H9 (cell line): Measurements from ENCODE around the gene NCOR2. TPM values are rescaled to one million over a fixed set of nuclear protein-coding genes. Genes with fewer than 3 reads are reported as not detected.

Experiments
- DNase-seq: peaks from one replicate; pipeline ENCODE4 v3.0.0-alpha.2; 2017
- H2AFZ ChIP-seq: one replicate; pipeline ENCODE4 v1.6.1; 2013; ENCODE audit warnings: mild to moderate bottlenecking, low read length, control low read depth, moderate library complexity
- H2AK5ac ChIP-seq: 2 replicates; pipeline ENCODE4 v1.6.1; 2013; ENCODE audit warnings: low read length, control low read depth, mixed read lengths; ENCODE audit not compliant: insufficient read length
- H2BK120ac ChIP-seq: one replicate; pipeline ENCODE4 v1.6.1; 2013; ENCODE audit warnings: low read depth, mild to moderate bottlenecking, low read length, control low read depth, inconsistent platforms; ENCODE audit not compliant: poor library complexity, severe bottlenecking
- H2BK12ac ChIP-seq: 2 replicates; pipeline ENCODE4 v1.6.1; 2013; ENCODE audit warnings: low read length, control low read depth, mixed read lengths, low read depth; ENCODE audit not compliant: insufficient read length
- H2BK15ac ChIP-seq: 2 replicates; pipeline ENCODE4 v1.6.1; 2013; ENCODE audit warnings: low read depth, low read length, control low read depth
- H2BK20ac ChIP-seq: one replicate; pipeline ENCODE4 v1.6.1; 2013; ENCODE audit warnings: low read depth, mild to moderate bottlenecking, low read length, control low read depth, inconsistent platforms; ENCODE audit not compliant: poor library complexity, severe bottlenecking
- H2BK5ac ChIP-seq: 2 replicates; pipeline ENCODE4 v1.6.1; 2013; ENCODE audit warnings: low read length, control low read depth, mixed read lengths; ENCODE audit not compliant: insufficient read length
- H3K14ac ChIP-seq: 2 replicates; pipeline ENCODE4 v1.6.1; 2013; ENCODE audit warnings: low read length, control low read depth; ENCODE audit not compliant: insufficient read depth
- H3K18ac ChIP-seq: 2 replicates; pipeline ENCODE4 v1.6.1; 2013; ENCODE audit warnings: low read depth, mild to moderate bottlenecking, mixed read lengths, low read length, control low read depth; ENCODE audit not compliant: insufficient read length
- H3K23ac ChIP-seq: 2 replicates; pipeline ENCODE4 v1.6.1; 2013; ENCODE audit warnings: low read length, control low read depth, mixed read lengths, low read depth; ENCODE audit not compliant: insufficient read length
- H3K23me2 ChIP-seq: 2 replicates; pipeline ENCODE4 v1.6.1; 2013; ENCODE audit warnings: low read depth, mild to moderate bottlenecking, mixed read lengths, low read length, control low read depth; ENCODE audit not compliant: insufficient read length, poor library complexity, severe bottlenecking
- H3K27ac ChIP-seq: 2 replicates; pipeline ENCODE4 v1.5.1; 2013; ENCODE audit warnings: low read length, control low read depth, mixed read lengths, low read depth; ENCODE audit not compliant: insufficient read length
- H3K27me3 ChIP-seq: 2 replicates; pipeline ENCODE4 v1.6.1; 2013; ENCODE audit warnings: low read length, control low read depth, inconsistent platforms; ENCODE audit not compliant: insufficient read depth
- H3K4ac ChIP-seq: 2 replicates; pipeline ENCODE4 v1.6.1; 2013; ENCODE audit warnings: low read depth, mild to moderate bottlenecking, control low read depth, inconsistent platforms, low read length, moderate library complexity
- H3K4me1 ChIP-seq: 2 replicates; pipeline ENCODE4 v1.6.1; 2013; ENCODE audit warnings: low read length, control low read depth, inconsistent platforms; ENCODE audit not compliant: insufficient read depth
- H3K4me2 ChIP-seq: 2 replicates; pipeline ENCODE4 v1.6.1; 2013; ENCODE audit warnings: low read length, control low read depth, mixed read lengths; ENCODE audit not compliant: insufficient read length, insufficient read depth
- H3K56ac ChIP-seq: 2 replicates; pipeline ENCODE4 v1.6.1; 2013; ENCODE audit warnings: low read depth, mild to moderate bottlenecking, mixed read lengths, low read length, control low read depth; ENCODE audit not compliant: insufficient read length
- H3K79me1 ChIP-seq: 2 replicates; pipeline ENCODE4 v1.6.1; 2013; ENCODE audit warnings: low read depth, mild to moderate bottlenecking, moderate library complexity, low read length, control low read depth, inconsistent platforms; ENCODE audit not compliant: insufficient read depth, poor library complexity, severe bottlenecking
- H3K79me2 ChIP-seq: 2 replicates; pipeline ENCODE4 v1.6.1; 2013; ENCODE audit warnings: low read length, control low read depth, inconsistent platforms; ENCODE audit not compliant: insufficient read depth
- H3K9ac ChIP-seq: 2 replicates; pipeline ENCODE4 v1.6.1; 2013; ENCODE audit warnings: low read length, control low read depth, mixed read lengths; ENCODE audit not compliant: insufficient read length; ENCODE audit errors: extremely low read depth
- H3K9me3 ChIP-seq: one replicate; pipeline ENCODE4 v1.6.1; 2013; ENCODE audit warnings: low read depth, low read length, inconsistent platforms; ENCODE audit not compliant: control insufficient read depth
- H3T11ph ChIP-seq: one replicate; pipeline ENCODE4 v1.6.1; 2013; ENCODE audit warnings: mild to moderate bottlenecking, low read length, control low read depth, inconsistent platforms
- H4K20me1 ChIP-seq: one replicate; pipeline ENCODE4 v1.6.1; 2013; ENCODE audit not compliant: control insufficient read depth, insufficient read length, insufficient read depth
- H4K5ac ChIP-seq: 2 replicates; pipeline ENCODE4 v1.6.1; 2013; ENCODE audit warnings: low read depth, mild to moderate bottlenecking, mixed read lengths, low read length, control low read depth; ENCODE audit not compliant: insufficient read length
- H4K8ac ChIP-seq: replicated peaks from 2 replicates; pipeline ENCODE4 v1.6.1; 2013; ENCODE audit warnings: low read length, control low read depth, mixed read lengths, low read depth; ENCODE audit not compliant: insufficient read length
- H4K91ac ChIP-seq: 2 replicates; pipeline ENCODE4 v1.6.1; 2013; ENCODE audit warnings: low read depth, mild to moderate bottlenecking, moderate library complexity, mixed read lengths, low read length, control low read depth; ENCODE audit not compliant: insufficient read length
- H3K27ac Mint-ChIP-seq, 3 experiments: 2 replicates in 2 of 3; 3 replicates in 1 of 3; pipeline ENCODE4 v1.8.0; 2020 to 2021; ENCODE audit warnings: mixed read lengths in 3 of 3, mild to moderate bottlenecking in 1 of 3, moderate library complexity in 1 of 3
- H3K27me3 Mint-ChIP-seq: 2 replicates; pipeline ENCODE4 v1.8.0; 2021; ENCODE audit warnings: low read depth, mild to moderate bottlenecking, moderate library complexity, mixed read lengths
- H3K36me3 Mint-ChIP-seq, 3 experiments: 2 replicates in 2 of 3; 3 replicates in 1 of 3; pipeline ENCODE4 v1.8.0; 2020 to 2021; ENCODE audit warnings: low read depth in 3 of 3, mixed read lengths in 3 of 3; ENCODE audit not compliant: insufficient read depth in 1 of 3
- H3K4me1 Mint-ChIP-seq, 2 experiments: 2 replicates each; pipeline ENCODE4 v1.8.0; 2020; ENCODE audit warnings: mixed read lengths in 2 of 2
- H3K4me3 Mint-ChIP-seq, 2 experiments: 2 replicates in 1 of 2; 3 replicates in 1 of 2; pipeline ENCODE4 v1.8.0; 2020 to 2021; ENCODE audit warnings: mild to moderate bottlenecking in 2 of 2, mixed read lengths in 2 of 2, moderate library complexity in 1 of 2
- H3K9me3 Mint-ChIP-seq, 2 experiments: 2 replicates in 1 of 2; 3 replicates in 1 of 2; pipeline ENCODE4 v1.8.0; 2020; ENCODE audit warnings: mild to moderate bottlenecking in 2 of 2, mixed read lengths in 2 of 2, moderate library complexity in 1 of 2
- WGBS: extraction: QIAGEN DNeasy Blood & Tissue Kit; methylation state at CpG from one replicate; pipeline ENCODE4 v1.1.7; 2013; ENCODE audit warnings: missing lambda C conversion rate, low lambda C conversion rate, mixed read lengths; ENCODE audit not compliant: insufficient read length; ENCODE audit errors: extremely low coverage; 5-methylcytosine and 5-hydroxymethylcytosine counted together
- total RNA-seq: library from RNA; stranded (reverse); gene quantifications from 2 replicates; pipeline ENCODE4 v1.2.1, GENCODE V29; 2021
- TF ChIP-seq, protein P1 (sequence below): fragments of 200-600 bp; sonication (generic); conservative IDR thresholded peaks from 3 replicates; pipeline ENCODE4 v1.8.0; 2021; ENCODE audit warnings: antibody characterized with exemption, mild to moderate bottlenecking

Gene NCOR2
- total RNA-seq, 1 experiment from 2014 or later, result 226 TPM

DNA sequence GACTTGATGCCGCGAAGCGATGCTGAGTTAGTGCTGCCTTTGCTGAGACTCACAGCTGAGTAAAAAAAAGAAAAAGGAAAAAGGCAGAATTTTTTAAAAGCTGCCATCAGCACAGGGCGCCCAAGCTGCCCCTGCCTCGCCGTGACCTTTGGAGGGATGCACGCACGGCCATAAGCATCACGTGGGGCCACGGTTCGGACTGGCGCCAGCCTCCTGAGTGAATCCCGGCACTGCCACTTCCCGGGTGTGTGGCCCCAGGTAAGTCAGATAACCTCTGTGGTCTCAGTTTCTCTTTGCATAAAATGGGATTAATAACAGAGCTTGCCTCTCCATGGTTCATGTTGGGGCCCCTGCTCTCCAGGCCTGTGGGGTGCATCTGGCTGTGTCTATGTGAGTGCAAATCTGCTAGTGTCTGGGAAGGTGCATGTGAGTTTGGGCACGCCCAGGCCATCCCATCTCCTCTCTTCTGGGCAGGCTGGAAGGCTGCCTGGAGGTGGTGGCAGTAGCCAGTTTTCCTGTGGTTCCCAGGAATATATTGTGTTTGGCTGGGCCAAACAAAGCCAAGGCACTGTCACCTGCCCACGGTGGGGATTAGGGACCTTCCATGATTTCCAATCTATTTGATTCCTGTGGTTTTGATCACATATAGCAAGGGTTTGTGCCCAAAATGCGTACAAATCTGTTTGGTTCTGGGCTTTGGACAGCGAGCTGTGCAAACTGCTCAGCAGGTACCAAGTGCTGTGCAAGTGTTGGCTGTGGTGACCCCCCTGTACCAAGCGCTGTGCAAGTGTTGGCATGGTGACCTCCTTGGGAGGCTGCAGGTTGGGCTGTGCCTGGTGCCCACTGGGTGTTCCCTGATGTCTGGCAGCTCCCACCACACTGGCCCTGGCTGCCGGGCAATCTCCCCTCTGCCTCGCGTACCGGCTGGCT lies 43.5 kb upstream of the NCOR2 start:
- no peak overlapping the region for H3K9ac ChIP-seq
- H2AK5ac ChIP-seq, result no peak overlapping the region
- H4K91ac ChIP-seq, result no peak overlapping the region
- no peak overlapping the region for H3K4me2 ChIP-seq
- H2BK15ac ChIP-seq, result no peak overlapping the region
- Mint-ChIP-seq H3K4me1 (peaks cover 12 to 15% of the 10 kb centered on the region in 2 experiments), H3K4me3 (no peak overlapping the region), H3K9me3 (no peaks in the 10 kb centered on the region; a peak in 2 of 5 replicates), H3K36me3 (peaks cover 0 to 7% (median 0%) of the 10 kb centered on the region in 3 experiments; a peak in 1 of 7 replicates), H3K27ac (no peak overlapping the region; a peak in 1 of 7 replicates), H3K27me3 (peaks cover 8% of the 10 kb centered on the region)
- no peaks in the 10 kb centered on the region for H3K79me2 ChIP-seq
- H3K27ac ChIP-seq, result no peak overlapping the region
- H3K79me1 ChIP-seq, result no peaks in the 10 kb centered on the region
- H4K8ac ChIP-seq, result no peak overlapping the region
- no peak overlapping the region for H2BK12ac ChIP-seq
- H3K27me3 ChIP-seq, result no peaks in the 10 kb centered on the region
- H2BK5ac ChIP-seq, result no peak overlapping the region
- no peak overlapping the region for H3K23ac ChIP-seq
- H4K5ac ChIP-seq, result no peak overlapping the region
- no peak overlapping the region for H3K56ac ChIP-seq
- no peak overlapping the region for H3K18ac ChIP-seq
- peaks cover 2% of the 10 kb centered on the region for H4K20me1 ChIP-seq
- peaks cover 2% of the 10 kb centered on the region; the same call in 1 of the 2 replicates for H3K4me1 ChIP-seq
- no peak overlapping the region for H2BK20ac ChIP-seq
- H3K23me2 ChIP-seq, result no peaks in the 10 kb centered on the region
- no peak overlapping the region for H2BK120ac ChIP-seq
- H3K14ac ChIP-seq, result no peak overlapping the region; the same call in 1 of the 2 replicates
- no peak overlapping the region for H2AFZ ChIP-seq
- DNase-seq, result no peak
- H3T11ph ChIP-seq, result no peak overlapping the region
- no peak overlapping the region for H3K4ac ChIP-seq
- no peaks in the 10 kb centered on the region for H3K9me3 ChIP-seq
- TF ChIP-seq, protein P1, sequence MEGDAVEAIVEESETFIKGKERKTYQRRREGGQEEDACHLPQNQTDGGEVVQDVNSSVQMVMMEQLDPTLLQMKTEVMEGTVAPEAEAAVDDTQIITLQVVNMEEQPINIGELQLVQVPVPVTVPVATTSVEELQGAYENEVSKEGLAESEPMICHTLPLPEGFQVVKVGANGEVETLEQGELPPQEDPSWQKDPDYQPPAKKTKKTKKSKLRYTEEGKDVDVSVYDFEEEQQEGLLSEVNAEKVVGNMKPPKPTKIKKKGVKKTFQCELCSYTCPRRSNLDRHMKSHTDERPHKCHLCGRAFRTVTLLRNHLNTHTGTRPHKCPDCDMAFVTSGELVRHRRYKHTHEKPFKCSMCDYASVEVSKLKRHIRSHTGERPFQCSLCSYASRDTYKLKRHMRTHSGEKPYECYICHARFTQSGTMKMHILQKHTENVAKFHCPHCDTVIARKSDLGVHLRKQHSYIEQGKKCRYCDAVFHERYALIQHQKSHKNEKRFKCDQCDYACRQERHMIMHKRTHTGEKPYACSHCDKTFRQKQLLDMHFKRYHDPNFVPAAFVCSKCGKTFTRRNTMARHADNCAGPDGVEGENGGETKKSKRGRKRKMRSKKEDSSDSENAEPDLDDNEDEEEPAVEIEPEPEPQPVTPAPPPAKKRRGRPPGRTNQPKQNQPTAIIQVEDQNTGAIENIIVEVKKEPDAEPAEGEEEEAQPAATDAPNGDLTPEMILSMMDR, result no peak
- WGBS, result no CpG with 5 or more reads among the region's 23 CpGs
